ENCODE data around the gene STK16.

The STK16 gene

GRCh38 chr2:219218732-219219701, 26.3 kb upstream of the STK16 start, which contains the start of gene ABCB6:
TSS of gene ABCB6 (minus strand) at chr2:219218958. CDS start at chr2:219218673, 285 bp downstream.
- peak within 1 kb of the TSS; percentile 74 for H3K27ac ChIP-seq (replicated peaks; ENCODE audit: low read length)
- no peak within 1 kb of the TSS for H2BK12ac ChIP-seq (ENCODE audit: low read length)
- peak; percentile 82 for DNase-seq (ENCODE audit: low spot score)
- H3K36me3 ChIP-seq (replicated peaks in 1 of 2; ENCODE audit: control insufficient read depth in 2 of 2, insufficient read depth in 2 of 2, low read length in 2 of 2) = peaks cover 42 to 70% of the 10 kb centered on the region in 2 donors
- H2AFZ ChIP-seq (ENCODE audit: low read length) = peak within 1 kb of the TSS; percentile 91
- no peaks in the 10 kb centered on the region for H3K9me3 ChIP-seq (replicated peaks in 1 of 2; ENCODE audit: control insufficient read depth in 2 of 2, insufficient read depth in 1 of 2, low read depth in 1 of 2, low read length in 2 of 2)
- WGBS, 2 donors (ENCODE audit: extremely low coverage in 2 of 2, insufficient read length in 2 of 2, insufficient replicate concordance in 1 of 2) = no CpG with 5 or more reads among the region's 71 CpGs
- peak within 1 kb of the TSS; percentile 89 for H2AK5ac ChIP-seq (ENCODE audit: low read depth, low read length)
- peak within 1 kb of the TSS; percentile 70 to 93 for H3K4me3 ChIP-seq (ENCODE audit: low read length in 2 of 2)
- H3K4me2 ChIP-seq (ENCODE audit: insufficient read depth, low read length, poor library complexity, severe bottlenecking) = peak within 1 kb of the TSS; percentile 99
- peak within 1 kb of the TSS; percentile 99 for H3K18ac ChIP-seq (ENCODE audit: low read length)
- peak within 1 kb of the TSS; percentile 79 for H2BK15ac ChIP-seq (ENCODE audit: low read length)
- peak within 1 kb of the TSS; percentile 26 for H2BK5ac ChIP-seq (ENCODE audit: low read length)
- peaks cover 7 to 12% of the 10 kb centered on the region in 2 donors for H3K4me1 ChIP-seq (ENCODE audit: control insufficient read depth in 2 of 2, insufficient read depth in 1 of 2, low read depth in 1 of 2, low read length in 2 of 2)
- peaks cover under 1% of the 10 kb centered on the region for H3K79me1 ChIP-seq (ENCODE audit: low read depth, low read length)
- H3K23ac ChIP-seq (ENCODE audit: low read depth, low read length, poor library complexity) = peak within 1 kb of the TSS; percentile 99
- H3K4ac ChIP-seq (ENCODE audit: low read length) = no peak within 1 kb of the TSS
- H4K8ac ChIP-seq (ENCODE audit: low read depth, low read length) = peak within 1 kb of the TSS; percentile 97
- no peaks in the 10 kb centered on the region for H3K27me3 ChIP-seq (ENCODE audit: control insufficient read depth in 3 of 3, insufficient read depth in 3 of 3, low read depth in 1 of 3, low read length in 3 of 3)
- peak within 1 kb of the TSS; percentile 97 for H3K14ac ChIP-seq (ENCODE audit: low read length)
- H4K91ac ChIP-seq (ENCODE audit: low read depth, low read length, poor library complexity) = peak within 1 kb of the TSS; percentile 96
- peak within 1 kb of the TSS; percentile 96 for H3K9ac ChIP-seq (ENCODE audit: low read depth, low read length, poor library complexity)
- no peak within 1 kb of the TSS for H2BK120ac ChIP-seq (ENCODE audit: low read depth, low read length)

DNA sequence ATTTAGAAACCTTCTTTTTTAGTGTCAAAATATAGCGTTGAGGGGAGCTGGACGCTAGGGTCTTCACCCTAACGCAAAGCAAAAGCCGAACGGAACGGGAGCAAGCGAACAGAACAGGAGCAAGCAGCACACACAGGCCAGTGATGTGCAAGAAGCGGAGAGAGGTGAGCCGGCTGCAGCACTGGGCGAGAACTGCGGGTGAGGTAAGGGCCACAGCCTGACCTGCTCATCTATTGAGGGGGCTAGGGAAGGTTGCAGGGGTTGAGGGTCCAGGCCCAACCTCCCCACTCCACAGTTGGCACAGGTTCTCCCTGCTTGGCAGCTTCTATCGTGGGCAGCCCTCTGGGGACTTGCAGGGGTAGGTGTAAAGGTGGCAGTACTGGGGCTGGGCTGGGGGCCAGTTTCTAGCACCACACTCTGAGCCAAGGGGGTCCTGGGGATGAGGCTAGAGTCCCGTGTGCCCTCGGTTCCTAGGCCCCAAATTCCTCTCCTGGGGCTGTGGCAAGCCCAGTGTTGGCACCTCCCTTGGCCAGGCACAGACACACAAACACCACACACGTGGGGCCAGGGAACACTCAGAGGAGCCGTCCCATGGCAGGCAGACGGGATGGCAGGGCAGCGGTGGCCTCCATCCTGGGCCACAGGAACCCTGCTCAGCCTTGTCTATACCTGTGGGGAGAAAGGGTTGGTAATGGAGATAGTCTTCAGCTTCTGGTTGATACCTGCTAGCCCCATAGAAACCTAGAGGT, 25.3 kb upstream of the STK16 start:
- peak overlapping the region; percentile 79 for H2BK15ac ChIP-seq (ENCODE audit: low read length)
- peak overlapping the region; percentile 99 for H3K18ac ChIP-seq (ENCODE audit: low read length)
- H3K36me3 ChIP-seq (replicated peaks in 1 of 2; ENCODE audit: control insufficient read depth in 2 of 2, insufficient read depth in 2 of 2, low read length in 2 of 2) = peaks cover 43 to 70% of the 10 kb centered on the region in 2 donors
- H4K91ac ChIP-seq (ENCODE audit: low read depth, low read length, poor library complexity) = no peak overlapping the region
- H2AFZ ChIP-seq (ENCODE audit: low read length) = no peak overlapping the region
- H3K27ac ChIP-seq (replicated peaks; ENCODE audit: low read length) = no peak overlapping the region
- peaks cover 7 to 12% of the 10 kb centered on the region in 2 donors for H3K4me1 ChIP-seq (ENCODE audit: control insufficient read depth in 2 of 2, insufficient read depth in 1 of 2, low read depth in 1 of 2, low read length in 2 of 2)
- no peak overlapping the region for H4K8ac ChIP-seq (ENCODE audit: low read depth, low read length)
- H3K14ac ChIP-seq (ENCODE audit: low read length) = peak overlapping the region; percentile 6
- H3K4ac ChIP-seq (ENCODE audit: low read length) = no peak overlapping the region
- no peaks in the 10 kb centered on the region for H3K27me3 ChIP-seq (ENCODE audit: control insufficient read depth in 3 of 3, insufficient read depth in 3 of 3, low read depth in 1 of 3, low read length in 3 of 3)
- H3K23ac ChIP-seq (ENCODE audit: low read depth, low read length, poor library complexity) = peak overlapping the region; percentile 31
- H2BK12ac ChIP-seq (ENCODE audit: low read length) = peak overlapping the region; percentile 22
- H3K9me3 ChIP-seq (replicated peaks in 1 of 2; ENCODE audit: control insufficient read depth in 2 of 2, insufficient read depth in 1 of 2, low read depth in 1 of 2, low read length in 2 of 2) = no peaks in the 10 kb centered on the region
- H3K4me2 ChIP-seq (ENCODE audit: insufficient read depth, low read length, poor library complexity, severe bottlenecking) = peak overlapping the region; percentile 11
- H2AK5ac ChIP-seq (ENCODE audit: low read depth, low read length) = peak overlapping the region; percentile 89
- no peak for DNase-seq (ENCODE audit: low spot score)
- no peak overlapping the region for H3K4me3 ChIP-seq (ENCODE audit: low read length in 2 of 2)
- no CpG with 5 or more reads among the region's 18 CpGs for WGBS, 2 donors (ENCODE audit: extremely low coverage in 2 of 2, insufficient read length in 2 of 2, insufficient replicate concordance in 1 of 2)
- peak overlapping the region; percentile 26 for H2BK5ac ChIP-seq (ENCODE audit: low read length)
- peak overlapping the region; percentile 72 for H3K9ac ChIP-seq (ENCODE audit: low read depth, low read length, poor library complexity)
- H3K79me1 ChIP-seq (ENCODE audit: low read depth, low read length) = peaks cover 2% of the 10 kb centered on the region
- no peak overlapping the region for H2BK120ac ChIP-seq (ENCODE audit: low read depth, low read length)

DNA sequence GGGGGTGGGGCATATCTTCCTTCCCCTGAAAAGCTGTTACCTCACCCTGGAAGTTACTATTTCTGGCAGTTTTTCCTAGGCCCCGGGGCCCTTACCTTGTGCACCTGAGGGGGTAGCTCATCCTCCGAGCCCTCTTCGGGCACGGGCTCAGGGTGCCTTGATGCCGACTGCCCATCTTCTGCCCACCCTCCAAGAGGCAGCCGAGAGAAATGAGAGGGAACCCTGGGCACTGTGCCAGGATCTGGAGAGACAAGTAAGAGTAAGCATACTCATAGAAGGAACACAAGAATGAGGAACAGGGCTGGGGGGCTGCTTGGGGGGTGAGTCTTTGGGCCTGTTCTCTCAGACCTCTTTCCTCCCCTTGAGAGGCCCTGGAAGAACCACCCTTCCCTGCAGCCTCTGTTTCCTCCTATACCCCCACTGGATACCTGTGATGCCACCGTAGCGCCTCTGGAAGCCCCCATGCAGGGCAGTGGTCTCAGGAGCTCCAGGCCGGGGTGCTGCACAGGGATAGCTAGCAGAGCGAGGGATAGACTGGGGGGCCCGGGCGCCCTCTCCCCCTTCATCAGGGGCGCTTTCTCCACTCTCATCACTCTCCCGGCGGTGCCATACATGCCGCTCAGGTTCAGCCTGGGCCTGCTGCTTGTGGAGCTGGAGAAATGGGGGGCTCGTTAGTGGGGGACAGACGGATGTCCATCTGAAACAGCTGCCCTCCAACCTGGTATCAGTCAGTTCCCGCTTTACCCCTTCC, 24.5 kb upstream of the STK16 start:
- Histone ChIP-seq H2AK5ac (ENCODE audit: low read depth, low read length) (no peak overlapping the region), H3K14ac (ENCODE audit: low read length) (no peak overlapping the region), H4K91ac (ENCODE audit: low read depth, low read length, poor library complexity) (no peak overlapping the region), H2BK15ac (ENCODE audit: low read length) (no peak overlapping the region), H3K18ac (ENCODE audit: low read length) (no peak overlapping the region), H3K27ac (replicated peaks; ENCODE audit: low read length) (no peak overlapping the region), H3K4me2 (ENCODE audit: insufficient read depth, low read length, poor library complexity, severe bottlenecking) (no peak overlapping the region), H3K9ac (ENCODE audit: low read depth, low read length, poor library complexity) (no peak overlapping the region), H3K79me1 (ENCODE audit: low read depth, low read length) (peaks cover 2% of the 10 kb centered on the region), H3K4me1 (ENCODE audit: control insufficient read depth in 2 of 2, insufficient read depth in 1 of 2, low read depth in 1 of 2, low read length in 2 of 2) (peaks cover 7 to 12% of the 10 kb centered on the region in 2 donors), H3K36me3 (replicated peaks in 1 of 2; ENCODE audit: control insufficient read depth in 2 of 2, insufficient read depth in 2 of 2, low read length in 2 of 2) (peaks cover 51 to 70% of the 10 kb centered on the region in 2 donors), H3K4me3 (ENCODE audit: low read length in 2 of 2) (no peak overlapping the region), H3K4ac (ENCODE audit: low read length) (no peak overlapping the region), H2BK120ac (ENCODE audit: low read depth, low read length) (no peak overlapping the region), H2AFZ (ENCODE audit: low read length) (no peak overlapping the region), H3K9me3 (replicated peaks in 1 of 2; ENCODE audit: control insufficient read depth in 2 of 2, insufficient read depth in 1 of 2, low read depth in 1 of 2, low read length in 2 of 2) (no peaks in the 10 kb centered on the region), H3K23ac (ENCODE audit: low read depth, low read length, poor library complexity) (no peak overlapping the region), H2BK12ac (ENCODE audit: low read length) (no peak overlapping the region), H3K27me3 (ENCODE audit: control insufficient read depth in 3 of 3, insufficient read depth in 3 of 3, low read depth in 1 of 3, low read length in 3 of 3) (no peaks in the 10 kb centered on the region), H2BK5ac (ENCODE audit: low read length) (no peak overlapping the region), H4K8ac (ENCODE audit: low read depth, low read length) (no peak overlapping the region)
- DNase-seq (ENCODE audit: low spot score) = no peak
- WGBS, 2 donors (ENCODE audit: extremely low coverage in 2 of 2, insufficient read length in 2 of 2, insufficient replicate concordance in 1 of 2) = no CpG with 5 or more reads among the region's 19 CpGs

All from neuronal stem cell (in vitro differentiated cells).